K562 (cell line): ENCODE results near the gene TKTL1. TPM values are rescaled to one million over a fixed set of nuclear protein-coding genes. Genes with fewer than 3 reads are reported as not detected.

Experiments used
- HEY1 ChIP-seq: fragments of 250-450 bp; sonication (Bioruptor Pico); IDR thresholded peaks from 2 replicates; pipeline ENCODE4 v1.5.0; 2020; ENCODE audit warnings: mild to moderate bottlenecking, moderate library complexity, borderline replicate concordance
- MAFK ChIP-seq: IDR thresholded peaks from 2 replicates; pipeline ENCODE4 v1.6.1; 2011; ENCODE audit warnings: low read length, improper control_type of control experiment
- NCOA1 ChIP-seq: fragments of 450-650 bp; IDR thresholded peaks from 2 replicates; pipeline ENCODE4 v1.6.1; 2016; ENCODE audit warnings: low read depth
- NR2C2 ChIP-seq, 2 experiments: fragments of 200-800 bp in 1 of 2; sonication (Bioruptor generic) in 1 of 2; sonication (generic) in 1 of 2; formaldehyde crosslinking in 1 of 2; IDR thresholded peaks; 2 replicates each; pipeline versions ENCODE4 v1.6.1 to v1.8.0; 2016 to 2022; ENCODE audit warnings: mild to moderate bottlenecking in 1 of 2, missing compliant biosample characterization in 1 of 2, missing genetic modification characterization in 1 of 2, missing genetic modification reagents in 1 of 2
- PHF20 ChIP-seq: fragments of 450-650 bp; IDR thresholded peaks from 2 replicates; pipeline ENCODE4 v1.6.1; 2018; ENCODE audit not compliant: partially characterized antibody
- TAF7 ChIP-seq: fragments of 450-650 bp; IDR thresholded peaks from 2 replicates; pipeline ENCODE4 v1.6.1; 2016; ENCODE audit warnings: missing genetic modification characterization, missing compliant biosample characterization
- ZNF347 ChIP-seq: fragments of 450-650 bp; formaldehyde crosslinking; IDR thresholded peaks from 2 replicates; pipeline ENCODE4 v1.4.0; 2020; ENCODE audit warnings: low read depth, mild to moderate bottlenecking, moderate library complexity
- polyA plus RNA-seq, 8 experiments: library from polyadenylated mRNA; depleted of rRNA in 4 of 8; stranded (reverse) in 5 of 8; unstranded in 3 of 8; fragments of >200 nt; fragmentation: Nextera tagmentation in 2 of 8; fragmentation: Illumina TruSeq in 1 of 8; extraction: Ambion mirVana in 2 of 8; extraction: Trizol in 1 of 8; gene quantifications; 2 replicates each; pipeline versions ENCODE4 v1.2.1 to v1.2.3, GENCODE V29; 2011 to 2014; ENCODE audit warnings: inconsistent platforms in 1 of 8, missing spikeins in 1 of 8
- total RNA-seq, 7 experiments: library from RNA; depleted of rRNA in 6 of 7; stranded (reverse); fragments of >200 nt in 6 of 7; fragmentation: Illumina TruSeq in 2 of 7; extraction: Trizol in 2 of 7; gene quantifications; 2 replicates each; pipeline versions ENCODE4 v1.2.1 to v1.2.3, GENCODE V29; 2011 to 2021; ENCODE audit warnings: low replicate concordance in 1 of 7
- TF ChIP-seq, protein P1 (sequence below): sonication (generic); formaldehyde crosslinking; IDR thresholded peaks from 2 replicates; pipeline ENCODE4 v1.8.1; 2023; ENCODE audit warnings: missing genetic modification reagents, mild to moderate bottlenecking, borderline replicate concordance
- TF ChIP-seq, protein P2 (sequence below): fragments of 450-650 bp; conservative IDR thresholded peaks from 2 replicates; pipeline ENCODE4 v1.6.1; 2016; ENCODE audit warnings: missing genetic modification characterization, low read depth, mild to moderate bottlenecking, control low read depth, missing compliant biosample characterization
- TF ChIP-seq, protein P3 (sequence below): fragments of 250-450 bp; sonication (Bioruptor Pico); IDR thresholded peaks from 2 replicates; pipeline ENCODE4 v1.9.0; 2021; ENCODE audit warnings: mild to moderate bottlenecking
- TF ChIP-seq, protein P4 (sequence below): fragments of 450-650 bp; IDR thresholded peaks from 2 replicates; pipeline ENCODE4 v1.6.1; 2017; ENCODE audit warnings: mild to moderate bottlenecking, moderate library complexity
- TF ChIP-seq, protein P5 (sequence below): fragments of 250-450 bp; sonication (Bioruptor Pico); IDR thresholded peaks from 2 replicates; pipeline ENCODE4 v1.4.0; 2020

TKTL1 gene
- total and polyA plus RNA-seq, 9 of the 15 experiments (the other 6 are each of a cell fraction or from before 2014, with no cell fraction given), result 0.18 to 0.71 (median 0.38) TPM

DNA sequence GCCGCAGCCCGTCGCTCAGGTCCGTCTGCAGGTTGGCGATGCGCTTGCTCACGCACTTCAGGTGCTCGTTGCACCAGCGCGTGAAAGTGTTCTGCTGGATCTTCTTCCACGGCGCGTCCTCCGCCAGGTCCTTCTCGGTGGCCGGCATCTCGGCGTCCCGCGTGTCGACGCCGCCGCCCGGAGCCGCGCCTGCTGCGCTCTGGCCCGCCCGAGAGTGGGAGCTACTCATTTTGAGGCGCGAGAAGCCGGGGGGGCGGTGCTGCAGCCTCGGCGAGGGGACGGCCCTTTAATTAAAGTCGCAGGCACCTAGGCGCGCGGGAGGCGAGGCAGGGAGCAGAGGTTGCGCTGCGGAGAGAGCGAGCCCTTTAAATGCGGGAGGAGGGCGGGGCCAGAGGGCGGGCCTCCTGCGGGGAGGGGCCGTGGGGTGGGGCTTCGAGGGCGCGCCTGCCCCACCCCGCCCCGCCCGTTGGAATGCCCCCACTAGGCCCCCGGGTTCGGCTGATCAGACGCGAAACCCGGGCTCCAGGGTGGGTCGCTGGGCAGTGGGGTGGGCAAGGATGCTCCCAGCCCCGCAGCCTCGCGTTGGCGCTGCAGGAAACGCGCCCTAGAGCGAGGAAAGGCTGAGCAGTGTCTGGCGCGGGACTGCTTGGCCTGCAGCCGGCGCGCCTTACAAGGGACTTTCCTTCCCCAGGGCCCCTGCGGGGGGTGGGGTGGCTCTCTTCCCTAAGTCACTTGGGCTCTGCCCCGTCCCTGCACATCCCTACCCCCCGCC lies 75.6 kb downstream of the TKTL1 start (continued):
- TF ChIP-seq, protein P1, sequence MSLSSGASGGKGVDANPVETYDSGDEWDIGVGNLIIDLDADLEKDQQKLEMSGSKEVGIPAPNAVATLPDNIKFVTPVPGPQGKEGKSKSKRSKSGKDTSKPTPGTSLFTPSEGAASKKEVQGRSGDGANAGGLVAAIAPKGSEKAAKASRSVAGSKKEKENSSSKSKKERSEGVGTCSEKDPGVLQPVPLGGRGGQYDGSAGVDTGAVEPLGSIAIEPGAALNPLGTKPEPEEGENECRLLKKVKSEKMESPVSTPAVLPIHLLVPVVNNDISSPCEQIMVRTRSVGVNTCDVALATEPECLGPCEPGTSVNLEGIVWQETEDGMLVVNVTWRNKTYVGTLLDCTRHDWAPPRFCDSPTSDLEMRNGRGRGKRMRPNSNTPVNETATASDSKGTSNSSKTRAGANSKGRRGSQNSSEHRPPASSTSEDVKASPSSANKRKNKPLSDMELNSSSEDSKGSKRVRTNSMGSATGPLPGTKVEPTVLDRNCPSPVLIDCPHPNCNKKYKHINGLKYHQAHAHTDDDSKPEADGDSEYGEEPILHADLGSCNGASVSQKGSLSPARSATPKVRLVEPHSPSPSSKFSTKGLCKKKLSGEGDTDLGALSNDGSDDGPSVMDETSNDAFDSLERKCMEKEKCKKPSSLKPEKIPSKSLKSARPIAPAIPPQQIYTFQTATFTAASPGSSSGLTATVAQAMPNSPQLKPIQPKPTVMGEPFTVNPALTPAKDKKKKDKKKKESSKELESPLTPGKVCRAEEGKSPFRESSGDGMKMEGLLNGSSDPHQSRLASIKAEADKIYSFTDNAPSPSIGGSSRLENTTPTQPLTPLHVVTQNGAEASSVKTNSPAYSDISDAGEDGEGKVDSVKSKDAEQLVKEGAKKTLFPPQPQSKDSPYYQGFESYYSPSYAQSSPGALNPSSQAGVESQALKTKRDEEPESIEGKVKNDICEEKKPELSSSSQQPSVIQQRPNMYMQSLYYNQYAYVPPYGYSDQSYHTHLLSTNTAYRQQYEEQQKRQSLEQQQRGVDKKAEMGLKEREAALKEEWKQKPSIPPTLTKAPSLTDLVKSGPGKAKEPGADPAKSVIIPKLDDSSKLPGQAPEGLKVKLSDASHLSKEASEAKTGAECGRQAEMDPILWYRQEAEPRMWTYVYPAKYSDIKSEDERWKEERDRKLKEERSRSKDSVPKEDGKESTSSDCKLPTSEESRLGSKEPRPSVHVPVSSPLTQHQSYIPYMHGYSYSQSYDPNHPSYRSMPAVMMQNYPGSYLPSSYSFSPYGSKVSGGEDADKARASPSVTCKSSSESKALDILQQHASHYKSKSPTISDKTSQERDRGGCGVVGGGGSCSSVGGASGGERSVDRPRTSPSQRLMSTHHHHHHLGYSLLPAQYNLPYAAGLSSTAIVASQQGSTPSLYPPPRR (CRISPR knock-in tag), result peak; percentile 60; the same call in 1 of the 2 replicates
- TF ChIP-seq, protein P2, sequence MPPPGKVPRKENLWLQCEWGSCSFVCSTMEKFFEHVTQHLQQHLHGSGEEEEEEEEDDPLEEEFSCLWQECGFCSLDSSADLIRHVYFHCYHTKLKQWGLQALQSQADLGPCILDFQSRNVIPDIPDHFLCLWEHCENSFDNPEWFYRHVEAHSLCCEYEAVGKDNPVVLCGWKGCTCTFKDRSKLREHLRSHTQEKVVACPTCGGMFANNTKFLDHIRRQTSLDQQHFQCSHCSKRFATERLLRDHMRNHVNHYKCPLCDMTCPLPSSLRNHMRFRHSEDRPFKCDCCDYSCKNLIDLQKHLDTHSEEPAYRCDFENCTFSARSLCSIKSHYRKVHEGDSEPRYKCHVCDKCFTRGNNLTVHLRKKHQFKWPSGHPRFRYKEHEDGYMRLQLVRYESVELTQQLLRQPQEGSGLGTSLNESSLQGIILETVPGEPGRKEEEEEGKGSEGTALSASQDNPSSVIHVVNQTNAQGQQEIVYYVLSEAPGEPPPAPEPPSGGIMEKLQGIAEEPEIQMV, result no peak
- no peak for TF ChIP-seq MAFK
- TF ChIP-seq, protein P3, sequence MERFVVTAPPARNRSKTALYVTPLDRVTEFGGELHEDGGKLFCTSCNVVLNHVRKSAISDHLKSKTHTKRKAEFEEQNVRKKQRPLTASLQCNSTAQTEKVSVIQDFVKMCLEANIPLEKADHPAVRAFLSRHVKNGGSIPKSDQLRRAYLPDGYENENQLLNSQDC, result peak; percentile 79
- TF ChIP-seq NCOA1, result no peak
- peak; percentile 77 for TF ChIP-seq TAF7 (tag)
- TF ChIP-seq, protein P4, sequence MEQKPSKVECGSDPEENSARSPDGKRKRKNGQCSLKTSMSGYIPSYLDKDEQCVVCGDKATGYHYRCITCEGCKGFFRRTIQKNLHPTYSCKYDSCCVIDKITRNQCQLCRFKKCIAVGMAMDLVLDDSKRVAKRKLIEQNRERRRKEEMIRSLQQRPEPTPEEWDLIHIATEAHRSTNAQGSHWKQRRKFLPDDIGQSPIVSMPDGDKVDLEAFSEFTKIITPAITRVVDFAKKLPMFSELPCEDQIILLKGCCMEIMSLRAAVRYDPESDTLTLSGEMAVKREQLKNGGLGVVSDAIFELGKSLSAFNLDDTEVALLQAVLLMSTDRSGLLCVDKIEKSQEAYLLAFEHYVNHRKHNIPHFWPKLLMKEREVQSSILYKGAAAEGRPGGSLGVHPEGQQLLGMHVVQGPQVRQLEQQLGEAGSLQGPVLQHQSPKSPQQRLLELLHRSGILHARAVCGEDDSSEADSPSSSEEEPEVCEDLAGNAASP, result no peak
- peak; percentile 55; the same call in 1 of the 2 replicates for TF ChIP-seq NR2C2 (CRISPR knock-in tag; IDR thresholded peaks at IDR 0.05)
- TF ChIP-seq NR2C2 (tag; IDR thresholded peaks at IDR 0.05), result no peak
- peak; percentile 45 for TF ChIP-seq PHF20
- no peak for TF ChIP-seq ZNF347 (CRISPR knock-in tag)
- no peak for TF ChIP-seq HEY1 (CRISPR knock-in tag)
- TF ChIP-seq, protein P5, sequence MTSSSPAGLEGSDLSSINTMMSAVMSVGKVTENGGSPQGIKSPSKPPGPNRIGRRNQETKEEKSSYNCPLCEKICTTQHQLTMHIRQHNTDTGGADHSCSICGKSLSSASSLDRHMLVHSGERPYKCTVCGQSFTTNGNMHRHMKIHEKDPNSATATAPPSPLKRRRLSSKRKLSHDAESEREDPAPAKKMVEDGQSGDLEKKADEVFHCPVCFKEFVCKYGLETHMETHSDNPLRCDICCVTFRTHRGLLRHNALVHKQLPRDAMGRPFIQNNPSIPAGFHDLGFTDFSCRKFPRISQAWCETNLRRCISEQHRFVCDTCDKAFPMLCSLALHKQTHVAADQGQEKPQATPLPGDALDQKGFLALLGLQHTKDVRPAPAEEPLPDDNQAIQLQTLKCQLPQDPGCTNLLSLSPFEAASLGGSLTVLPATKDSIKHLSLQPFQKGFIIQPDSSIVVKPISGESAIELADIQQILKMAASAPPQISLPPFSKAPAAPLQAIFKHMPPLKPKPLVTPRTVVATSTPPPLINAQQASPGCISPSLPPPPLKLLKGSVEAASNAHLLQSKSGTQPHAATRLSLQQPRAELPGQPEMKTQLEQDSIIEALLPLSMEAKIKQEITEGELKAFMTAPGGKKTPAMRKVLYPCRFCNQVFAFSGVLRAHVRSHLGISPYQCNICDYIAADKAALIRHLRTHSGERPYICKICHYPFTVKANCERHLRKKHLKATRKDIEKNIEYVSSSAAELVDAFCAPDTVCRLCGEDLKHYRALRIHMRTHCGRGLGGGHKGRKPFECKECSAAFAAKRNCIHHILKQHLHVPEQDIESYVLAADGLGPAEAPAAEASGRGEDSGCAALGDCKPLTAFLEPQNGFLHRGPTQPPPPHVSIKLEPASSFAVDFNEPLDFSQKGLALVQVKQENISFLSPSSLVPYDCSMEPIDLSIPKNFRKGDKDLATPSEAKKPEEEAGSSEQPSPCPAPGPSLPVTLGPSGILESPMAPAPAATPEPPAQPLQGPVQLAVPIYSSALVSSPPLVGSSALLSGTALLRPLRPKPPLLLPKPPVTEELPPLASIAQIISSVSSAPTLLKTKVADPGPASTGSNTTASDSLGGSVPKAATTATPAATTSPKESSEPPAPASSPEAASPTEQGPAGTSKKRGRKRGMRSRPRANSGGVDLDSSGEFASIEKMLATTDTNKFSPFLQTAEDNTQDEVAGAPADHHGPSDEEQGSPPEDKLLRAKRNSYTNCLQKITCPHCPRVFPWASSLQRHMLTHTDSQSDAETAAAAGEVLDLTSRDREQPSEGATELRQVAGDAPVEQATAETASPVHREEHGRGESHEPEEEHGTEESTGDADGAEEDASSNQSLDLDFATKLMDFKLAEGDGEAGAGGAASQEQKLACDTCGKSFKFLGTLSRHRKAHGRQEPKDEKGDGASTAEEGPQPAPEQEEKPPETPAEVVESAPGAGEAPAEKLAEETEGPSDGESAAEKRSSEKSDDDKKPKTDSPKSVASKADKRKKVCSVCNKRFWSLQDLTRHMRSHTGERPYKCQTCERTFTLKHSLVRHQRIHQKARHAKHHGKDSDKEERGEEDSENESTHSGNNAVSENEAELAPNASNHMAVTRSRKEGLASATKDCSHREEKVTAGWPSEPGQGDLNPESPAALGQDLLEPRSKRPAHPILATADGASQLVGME, result no peak
